HepG2 (cell line): ENCODE data around the gene SLC4A5. TPM values are rescaled to one million over a fixed set of nuclear protein-coding genes. Genes with fewer than 3 reads are reported as not detected.

Source experiments
- CBX5 ChIP-seq: sonication (generic); formaldehyde crosslinking; IDR thresholded peaks from 2 replicates; pipeline ENCODE4 v1.4.0; 2020; ENCODE audit warnings: missing genetic modification reagents, borderline replicate concordance
- FOXA3 ChIP-seq: IDR thresholded peaks from 2 replicates; pipeline ENCODE4 v1.6.1; 2016; ENCODE audit warnings: missing genetic modification reagents, missing compliant biosample characterization
- FOXM1 ChIP-seq: sonication (generic); formaldehyde crosslinking; IDR thresholded peaks from 2 replicates; pipeline ENCODE4 v1.5.0; 2020; ENCODE audit warnings: missing genetic modification reagents
- HOXA5 ChIP-seq: sonication (generic); formaldehyde crosslinking; IDR thresholded peaks from 2 replicates; pipeline ENCODE4 v1.4.0; 2020; ENCODE audit warnings: missing genetic modification reagents
- KDM2A ChIP-seq: sonication (generic); formaldehyde crosslinking; IDR thresholded peaks from 2 replicates; pipeline ENCODE4 v1.4.0; 2020; ENCODE audit warnings: low read depth, missing genetic modification reagents, borderline replicate concordance
- NCOA2 ChIP-seq: sonication (generic); formaldehyde crosslinking; IDR thresholded peaks from 2 replicates; pipeline ENCODE4 v1.8.0; 2022; ENCODE audit warnings: inconsistent platforms
- PAX8 ChIP-seq: sonication (generic); formaldehyde crosslinking; IDR thresholded peaks from 2 replicates; pipeline ENCODE4 v1.8.0; 2022; ENCODE audit warnings: mild to moderate bottlenecking, missing genetic modification reagents, borderline replicate concordance
- SALL1 ChIP-seq: sonication (generic); formaldehyde crosslinking; IDR thresholded peaks from 2 replicates; pipeline ENCODE4 v1.8.0; 2022; ENCODE audit warnings: mild to moderate bottlenecking, missing genetic modification reagents
- SRSF4 ChIP-seq: fragments of 200-400 bp; formaldehyde crosslinking; IDR thresholded peaks from one replicate; pipeline ENCODE4 v1.6.1; 2018; ENCODE audit warnings: mild to moderate bottlenecking, low read depth, low read length, moderate library complexity; ENCODE audit not compliant: poor library complexity, severe bottlenecking
- ZFP36L1 ChIP-seq: sonication (generic); formaldehyde crosslinking; IDR thresholded peaks from 2 replicates; pipeline ENCODE4 v1.8.0; 2022; ENCODE audit warnings: mild to moderate bottlenecking, missing genetic modification reagents, moderate library complexity
- ZNF207 ChIP-seq: fragments of 450-650 bp; IDR thresholded peaks from 2 replicates; pipeline ENCODE4 v1.6.1; 2016; ENCODE audit warnings: antibody characterized with exemption, borderline replicate concordance
- ZNF629 ChIP-seq: sonication (generic); formaldehyde crosslinking; conservative IDR thresholded peaks from 2 replicates; pipeline ENCODE4 v1.5.0; 2020; ENCODE audit warnings: missing genetic modification reagents
- polyA plus RNA-seq, 8 experiments: library from polyadenylated mRNA; depleted of rRNA in 3 of 8; stranded (reverse) in 7 of 8; unstranded in 1 of 8; fragments of >200 nt; fragmentation: Illumina TruSeq in 4 of 8; extraction: Trizol in 4 of 8; gene quantifications; 2 replicates each; pipeline versions ENCODE4 v1.2.1 to v1.2.3, GENCODE V29; 2011 to 2016; ENCODE audit warnings: low read depth in 4 of 8, missing spikeins in 1 of 8, mixed read lengths in 1 of 8; ENCODE audit not compliant: insufficient read depth in 1 of 8
- total RNA-seq, 5 experiments: library from RNA; depleted of rRNA; stranded (reverse); fragments of >200 nt; fragmentation: Illumina TruSeq; extraction: Trizol; gene quantifications; 2 replicates each; pipeline ENCODE4 v1.2.3, GENCODE V29; 2016; ENCODE audit warnings: low read depth in 1 of 5
- TF ChIP-seq, protein P1 (sequence below): sonication (generic); formaldehyde crosslinking; IDR thresholded peaks from 2 replicates; pipeline ENCODE4 v1.8.1; 2023; ENCODE audit warnings: mild to moderate bottlenecking, missing genetic modification reagents, borderline replicate concordance
- TF ChIP-seq, protein P2 (sequence below): sonication (generic); formaldehyde crosslinking; IDR thresholded peaks from 2 replicates; pipeline ENCODE4 v1.5.0; 2020; ENCODE audit warnings: missing genetic modification reagents
- TF ChIP-seq, protein P3 (sequence below): sonication (generic); formaldehyde crosslinking; IDR thresholded peaks from 2 replicates; pipeline ENCODE4 v1.5.0; 2020; ENCODE audit warnings: missing genetic modification reagents
- TF ChIP-seq, protein P4 (sequence below): IDR thresholded peaks from 2 replicates; pipeline ENCODE4 v1.6.1; 2016; ENCODE audit warnings: low read depth, missing genetic modification reagents, missing compliant biosample characterization
- TF ChIP-seq, protein P5 (sequence below): sonication (generic); formaldehyde crosslinking; IDR thresholded peaks from 2 replicates; pipeline ENCODE4 v1.4.0; 2020; ENCODE audit warnings: missing genetic modification reagents, borderline replicate concordance
- TF ChIP-seq, protein P6 (sequence below): sonication (generic); formaldehyde crosslinking; IDR thresholded peaks from 2 replicates; pipeline ENCODE4 v1.4.0; 2020; ENCODE audit warnings: missing genetic modification reagents, mild to moderate bottlenecking, borderline replicate concordance

Gene SLC4A5
- total and polyA plus RNA-seq, 2 of the 13 experiments (the other 11 are each of a cell fraction or from before 2014, with no cell fraction given) = 0.50 TPM; not detected in 1

DNA sequence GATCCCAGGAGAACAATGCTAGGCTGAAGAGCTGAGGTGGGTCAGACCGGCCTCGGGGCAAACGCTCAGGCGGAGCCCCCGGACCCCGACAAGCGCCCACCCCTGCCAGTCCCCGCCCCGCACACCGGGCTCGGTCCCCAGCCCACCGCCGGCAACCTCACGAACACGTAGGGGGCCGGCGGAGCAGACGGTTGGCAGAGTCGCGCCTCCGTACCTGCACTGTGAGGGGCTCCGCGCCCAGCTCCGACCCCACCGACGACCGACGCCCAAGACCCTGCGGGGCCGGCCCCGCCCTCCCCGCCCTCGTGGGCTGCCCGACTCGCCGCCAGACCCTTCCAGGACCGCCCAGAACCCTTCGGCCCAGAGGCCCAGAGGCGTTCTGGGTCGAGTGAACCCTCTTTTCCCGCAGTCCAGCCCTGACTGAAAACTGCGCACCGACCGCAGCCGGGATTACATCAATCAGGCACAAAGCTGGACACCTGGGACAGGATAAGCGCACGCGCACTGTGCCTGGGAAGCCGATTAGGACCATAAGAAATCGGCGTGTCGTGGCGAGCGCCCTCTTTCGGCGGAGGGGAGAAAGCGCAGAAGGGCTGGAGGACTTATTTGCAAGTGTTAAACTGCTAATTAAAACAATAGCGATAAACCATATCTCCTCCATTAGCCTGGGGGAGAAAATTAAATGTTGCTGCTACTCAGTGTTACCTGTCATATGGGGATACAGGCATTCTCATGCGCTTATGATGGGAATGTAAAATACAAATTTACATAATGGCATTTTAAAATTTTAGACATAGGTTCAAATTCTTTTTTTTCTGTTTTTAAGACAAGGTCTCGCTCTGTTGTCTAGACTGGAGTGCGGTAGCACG lies 48.6 kb upstream of the SLC4A5 start (continued):
- TF ChIP-seq, protein P1, sequence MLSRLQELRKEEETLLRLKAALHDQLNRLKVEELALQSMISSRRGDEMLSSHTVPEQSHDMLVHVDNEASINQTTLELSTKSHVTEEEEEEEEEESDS (CRISPR knock-in tag) = 0 out of 2 replicates have a peak, but pooled peaks have one; percentile 91
- TF ChIP-seq, protein P2, sequence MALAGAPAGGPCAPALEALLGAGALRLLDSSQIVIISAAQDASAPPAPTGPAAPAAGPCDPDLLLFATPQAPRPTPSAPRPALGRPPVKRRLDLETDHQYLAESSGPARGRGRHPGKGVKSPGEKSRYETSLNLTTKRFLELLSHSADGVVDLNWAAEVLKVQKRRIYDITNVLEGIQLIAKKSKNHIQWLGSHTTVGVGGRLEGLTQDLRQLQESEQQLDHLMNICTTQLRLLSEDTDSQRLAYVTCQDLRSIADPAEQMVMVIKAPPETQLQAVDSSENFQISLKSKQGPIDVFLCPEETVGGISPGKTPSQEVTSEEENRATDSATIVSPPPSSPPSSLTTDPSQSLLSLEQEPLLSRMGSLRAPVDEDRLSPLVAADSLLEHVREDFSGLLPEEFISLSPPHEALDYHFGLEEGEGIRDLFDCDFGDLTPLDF = no peak
- peak; percentile 82 for TF ChIP-seq KDM2A (CRISPR knock-in tag)
- TF ChIP-seq, protein P3, sequence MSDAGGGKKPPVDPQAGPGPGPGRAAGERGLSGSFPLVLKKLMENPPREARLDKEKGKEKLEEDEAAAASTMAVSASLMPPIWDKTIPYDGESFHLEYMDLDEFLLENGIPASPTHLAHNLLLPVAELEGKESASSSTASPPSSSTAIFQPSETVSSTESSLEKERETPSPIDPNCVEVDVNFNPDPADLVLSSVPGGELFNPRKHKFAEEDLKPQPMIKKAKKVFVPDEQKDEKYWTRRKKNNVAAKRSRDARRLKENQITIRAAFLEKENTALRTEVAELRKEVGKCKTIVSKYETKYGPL = peak; percentile 52; the same call in 1 of the 2 replicates
- TF ChIP-seq, protein P4, sequence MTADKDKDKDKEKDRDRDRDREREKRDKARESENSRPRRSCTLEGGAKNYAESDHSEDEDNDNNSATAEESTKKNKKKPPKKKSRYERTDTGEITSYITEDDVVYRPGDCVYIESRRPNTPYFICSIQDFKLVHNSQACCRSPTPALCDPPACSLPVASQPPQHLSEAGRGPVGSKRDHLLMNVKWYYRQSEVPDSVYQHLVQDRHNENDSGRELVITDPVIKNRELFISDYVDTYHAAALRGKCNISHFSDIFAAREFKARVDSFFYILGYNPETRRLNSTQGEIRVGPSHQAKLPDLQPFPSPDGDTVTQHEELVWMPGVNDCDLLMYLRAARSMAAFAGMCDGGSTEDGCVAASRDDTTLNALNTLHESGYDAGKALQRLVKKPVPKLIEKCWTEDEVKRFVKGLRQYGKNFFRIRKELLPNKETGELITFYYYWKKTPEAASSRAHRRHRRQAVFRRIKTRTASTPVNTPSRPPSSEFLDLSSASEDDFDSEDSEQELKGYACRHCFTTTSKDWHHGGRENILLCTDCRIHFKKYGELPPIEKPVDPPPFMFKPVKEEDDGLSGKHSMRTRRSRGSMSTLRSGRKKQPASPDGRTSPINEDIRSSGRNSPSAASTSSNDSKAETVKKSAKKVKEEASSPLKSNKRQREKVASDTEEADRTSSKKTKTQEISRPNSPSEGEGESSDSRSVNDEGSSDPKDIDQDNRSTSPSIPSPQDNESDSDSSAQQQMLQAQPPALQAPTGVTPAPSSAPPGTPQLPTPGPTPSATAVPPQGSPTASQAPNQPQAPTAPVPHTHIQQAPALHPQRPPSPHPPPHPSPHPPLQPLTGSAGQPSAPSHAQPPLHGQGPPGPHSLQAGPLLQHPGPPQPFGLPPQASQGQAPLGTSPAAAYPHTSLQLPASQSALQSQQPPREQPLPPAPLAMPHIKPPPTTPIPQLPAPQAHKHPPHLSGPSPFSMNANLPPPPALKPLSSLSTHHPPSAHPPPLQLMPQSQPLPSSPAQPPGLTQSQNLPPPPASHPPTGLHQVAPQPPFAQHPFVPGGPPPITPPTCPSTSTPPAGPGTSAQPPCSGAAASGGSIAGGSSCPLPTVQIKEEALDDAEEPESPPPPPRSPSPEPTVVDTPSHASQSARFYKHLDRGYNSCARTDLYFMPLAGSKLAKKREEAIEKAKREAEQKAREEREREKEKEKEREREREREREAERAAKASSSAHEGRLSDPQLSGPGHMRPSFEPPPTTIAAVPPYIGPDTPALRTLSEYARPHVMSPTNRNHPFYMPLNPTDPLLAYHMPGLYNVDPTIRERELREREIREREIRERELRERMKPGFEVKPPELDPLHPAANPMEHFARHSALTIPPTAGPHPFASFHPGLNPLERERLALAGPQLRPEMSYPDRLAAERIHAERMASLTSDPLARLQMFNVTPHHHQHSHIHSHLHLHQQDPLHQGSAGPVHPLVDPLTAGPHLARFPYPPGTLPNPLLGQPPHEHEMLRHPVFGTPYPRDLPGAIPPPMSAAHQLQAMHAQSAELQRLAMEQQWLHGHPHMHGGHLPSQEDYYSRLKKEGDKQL = peak; percentile 35; the same call in 1 of the 2 replicates
- TF ChIP-seq CBX5 (CRISPR knock-in tag) = peak; percentile 19; the same call in 1 of the 2 replicates
- TF ChIP-seq, protein P5, sequence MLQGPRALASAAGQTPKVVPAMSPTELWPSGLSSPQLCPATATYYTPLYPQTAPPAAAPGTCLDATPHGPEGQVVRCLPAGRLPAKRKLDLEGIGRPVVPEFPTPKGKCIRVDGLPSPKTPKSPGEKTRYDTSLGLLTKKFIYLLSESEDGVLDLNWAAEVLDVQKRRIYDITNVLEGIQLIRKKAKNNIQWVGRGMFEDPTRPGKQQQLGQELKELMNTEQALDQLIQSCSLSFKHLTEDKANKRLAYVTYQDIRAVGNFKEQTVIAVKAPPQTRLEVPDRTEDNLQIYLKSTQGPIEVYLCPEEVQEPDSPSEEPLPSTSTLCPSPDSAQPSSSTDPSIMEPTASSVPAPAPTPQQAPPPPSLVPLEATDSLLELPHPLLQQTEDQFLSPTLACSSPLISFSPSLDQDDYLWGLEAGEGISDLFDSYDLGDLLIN (CRISPR knock-in tag) = 0 out of 2 replicates have a peak, but pooled peaks have one; percentile 33
- peak; percentile 33; the same call in 1 of the 2 replicates for TF ChIP-seq HOXA5 (CRISPR knock-in tag)
- TF ChIP-seq SALL1 (CRISPR knock-in tag) = peak; percentile 89
- no peak; the same call in 1 of the 2 replicates for TF ChIP-seq NCOA2 (CRISPR knock-in tag)
- TF ChIP-seq FOXA3 (CRISPR knock-in tag) = peak; percentile 3; the same call in 1 of the 2 replicates
- TF ChIP-seq SRSF4 = no peak
- no peak for TF ChIP-seq ZNF629 (CRISPR knock-in tag)
- no peak for TF ChIP-seq ZNF207
- TF ChIP-seq ZFP36L1 (CRISPR knock-in tag) = no peak; the same call in 1 of the 2 replicates
- TF ChIP-seq, protein P6, sequence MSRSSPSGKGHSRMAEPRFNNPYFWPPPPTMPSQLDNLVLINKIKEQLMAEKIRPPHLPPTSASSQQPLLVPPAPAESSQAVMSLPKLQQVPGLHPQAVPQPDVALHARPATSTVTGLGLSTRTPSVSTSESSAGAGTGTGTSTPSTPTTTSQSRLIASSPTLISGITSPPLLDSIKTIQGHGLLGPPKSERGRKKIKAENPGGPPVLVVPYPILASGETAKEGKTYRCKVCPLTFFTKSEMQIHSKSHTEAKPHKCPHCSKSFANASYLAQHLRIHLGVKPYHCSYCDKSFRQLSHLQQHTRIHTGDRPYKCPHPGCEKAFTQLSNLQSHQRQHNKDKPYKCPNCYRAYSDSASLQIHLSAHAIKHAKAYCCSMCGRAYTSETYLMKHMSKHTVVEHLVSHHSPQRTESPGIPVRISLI (CRISPR knock-in tag) = no peak
- TF ChIP-seq PAX8 = no peak
- no peak for TF ChIP-seq FOXM1 (CRISPR knock-in tag)
